Ishikawa (cell line): ENCODE results near the gene RNASEH2A.
A peak's percentile ranks its signal among the peaks of the same experiment; 100 is the strongest.

Source experiments
- CEBPB ChIP-seq: IDR thresholded peaks from 2 replicates; pipeline ENCODE4 v1.6.1; 2012
- CREB1 ChIP-seq: IDR thresholded peaks from 2 replicates; pipeline ENCODE4 v1.6.1; 2012; ENCODE audit warnings: low read depth
- EGR1 ChIP-seq: IDR thresholded peaks from 2 replicates; pipeline ENCODE4 v1.6.1; 2012
- EP300 ChIP-seq: IDR thresholded peaks from 2 replicates; pipeline ENCODE4 v1.6.1; 2012; ENCODE audit warnings: borderline replicate concordance
- FOXM1 ChIP-seq: IDR thresholded peaks from 2 replicates; pipeline ENCODE4 v1.6.1; 2012; ENCODE audit warnings: low read depth, borderline replicate concordance
- MAX ChIP-seq: IDR thresholded peaks from 2 replicates; pipeline ENCODE4 v1.6.1; 2012
- NFIC ChIP-seq: IDR thresholded peaks from 2 replicates; pipeline ENCODE4 v1.6.1; 2012
- RAD21 ChIP-seq: IDR thresholded peaks from 2 replicates; pipeline ENCODE4 v1.6.1; 2012; ENCODE audit warnings: low read depth
- TAF1 ChIP-seq: IDR thresholded peaks from 2 replicates; pipeline ENCODE4 v1.6.1; 2012; ENCODE audit warnings: low read depth, mild to moderate bottlenecking
- TCF12 ChIP-seq: IDR thresholded peaks from 2 replicates; pipeline ENCODE4 v1.6.1; 2012; ENCODE audit warnings: low read depth
- TEAD4 ChIP-seq: IDR thresholded peaks from 2 replicates; pipeline ENCODE4 v1.6.1; 2012
- YY1 ChIP-seq: IDR thresholded peaks from 2 replicates; pipeline ENCODE4 v1.6.1; 2012; ENCODE audit warnings: low read depth
- ZBTB7A ChIP-seq: IDR thresholded peaks from 2 replicates; pipeline ENCODE4 v1.6.1; 2012; ENCODE audit warnings: low read depth
- TF ChIP-seq, protein P1 (sequence below): IDR thresholded peaks from 2 replicates; pipeline ENCODE4 v1.6.1; 2012
- TF ChIP-seq, protein P2 (sequence below): IDR thresholded peaks from 2 replicates; pipeline ENCODE4 v1.6.1; 2012; ENCODE audit warnings: low read depth, mild to moderate bottlenecking

Gene RNASEH2A

DNA sequence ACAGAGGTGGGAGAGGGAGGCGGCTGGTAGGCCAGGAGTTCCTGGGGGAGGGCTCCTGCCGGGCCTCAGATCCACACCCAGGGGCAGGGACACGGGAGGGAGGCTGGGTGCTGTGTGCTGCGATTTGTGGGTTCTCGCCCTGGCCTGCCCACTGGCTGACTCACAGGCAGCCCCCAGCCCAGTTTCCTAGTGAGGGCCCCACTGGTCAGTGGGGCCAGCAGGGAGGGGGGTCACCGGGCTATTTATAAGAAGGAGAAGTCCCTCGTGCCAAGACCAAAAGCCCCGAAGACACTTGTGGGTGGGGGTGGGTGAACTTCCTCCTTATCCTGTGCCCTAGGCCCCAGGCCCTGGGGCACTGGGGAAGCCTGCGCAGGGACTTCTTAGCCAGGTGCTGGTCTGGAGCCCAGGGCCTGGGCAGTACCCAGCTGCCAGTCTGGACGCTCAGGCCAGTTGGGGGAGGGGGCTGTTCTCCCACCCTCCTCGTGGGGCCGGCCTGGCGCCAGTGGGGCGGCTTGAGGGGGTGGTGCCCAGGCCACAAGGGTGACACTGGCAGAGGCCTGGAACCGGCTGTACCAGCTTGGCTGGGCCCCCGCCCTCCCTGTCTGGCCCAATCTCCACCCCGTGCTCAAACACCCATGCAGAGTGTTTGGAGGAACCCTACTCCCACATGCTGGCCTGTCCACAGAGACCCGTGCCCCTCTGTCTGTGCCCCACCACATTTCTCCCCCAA lies 20.1 kb upstream of the RNASEH2A start:
- TF ChIP-seq RAD21, result no peak
- TF ChIP-seq TAF1, result 0 out of 2 replicates have a peak, but pooled peaks have one; percentile 33
- TF ChIP-seq, protein P1, sequence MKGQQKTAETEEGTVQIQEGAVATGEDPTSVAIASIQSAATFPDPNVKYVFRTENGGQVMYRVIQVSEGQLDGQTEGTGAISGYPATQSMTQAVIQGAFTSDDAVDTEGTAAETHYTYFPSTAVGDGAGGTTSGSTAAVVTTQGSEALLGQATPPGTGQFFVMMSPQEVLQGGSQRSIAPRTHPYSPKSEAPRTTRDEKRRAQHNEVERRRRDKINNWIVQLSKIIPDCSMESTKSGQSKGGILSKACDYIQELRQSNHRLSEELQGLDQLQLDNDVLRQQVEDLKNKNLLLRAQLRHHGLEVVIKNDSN, result 0 out of 2 replicates have a peak, but pooled peaks have one; percentile 24
- no peak for TF ChIP-seq CEBPB
- peak; percentile 89 for TF ChIP-seq TCF12
- no peak for TF ChIP-seq YY1
- TF ChIP-seq, protein P2, sequence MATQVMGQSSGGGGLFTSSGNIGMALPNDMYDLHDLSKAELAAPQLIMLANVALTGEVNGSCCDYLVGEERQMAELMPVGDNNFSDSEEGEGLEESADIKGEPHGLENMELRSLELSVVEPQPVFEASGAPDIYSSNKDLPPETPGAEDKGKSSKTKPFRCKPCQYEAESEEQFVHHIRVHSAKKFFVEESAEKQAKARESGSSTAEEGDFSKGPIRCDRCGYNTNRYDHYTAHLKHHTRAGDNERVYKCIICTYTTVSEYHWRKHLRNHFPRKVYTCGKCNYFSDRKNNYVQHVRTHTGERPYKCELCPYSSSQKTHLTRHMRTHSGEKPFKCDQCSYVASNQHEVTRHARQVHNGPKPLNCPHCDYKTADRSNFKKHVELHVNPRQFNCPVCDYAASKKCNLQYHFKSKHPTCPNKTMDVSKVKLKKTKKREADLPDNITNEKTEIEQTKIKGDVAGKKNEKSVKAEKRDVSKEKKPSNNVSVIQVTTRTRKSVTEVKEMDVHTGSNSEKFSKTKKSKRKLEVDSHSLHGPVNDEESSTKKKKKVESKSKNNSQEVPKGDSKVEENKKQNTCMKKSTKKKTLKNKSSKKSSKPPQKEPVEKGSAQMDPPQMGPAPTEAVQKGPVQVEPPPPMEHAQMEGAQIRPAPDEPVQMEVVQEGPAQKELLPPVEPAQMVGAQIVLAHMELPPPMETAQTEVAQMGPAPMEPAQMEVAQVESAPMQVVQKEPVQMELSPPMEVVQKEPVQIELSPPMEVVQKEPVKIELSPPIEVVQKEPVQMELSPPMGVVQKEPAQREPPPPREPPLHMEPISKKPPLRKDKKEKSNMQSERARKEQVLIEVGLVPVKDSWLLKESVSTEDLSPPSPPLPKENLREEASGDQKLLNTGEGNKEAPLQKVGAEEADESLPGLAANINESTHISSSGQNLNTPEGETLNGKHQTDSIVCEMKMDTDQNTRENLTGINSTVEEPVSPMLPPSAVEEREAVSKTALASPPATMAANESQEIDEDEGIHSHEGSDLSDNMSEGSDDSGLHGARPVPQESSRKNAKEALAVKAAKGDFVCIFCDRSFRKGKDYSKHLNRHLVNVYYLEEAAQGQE, result no peak
- peak; percentile 73 for TF ChIP-seq NFIC
- no peak for TF ChIP-seq FOXM1
- no peak for TF ChIP-seq CREB1
- peak; percentile 81 for TF ChIP-seq EP300
- TF ChIP-seq MAX, result peak; percentile 70
- TF ChIP-seq EGR1, result peak; percentile 60
- TF ChIP-seq TEAD4, result 0 out of 2 replicates have a peak, but pooled peaks have one; percentile 36
- TF ChIP-seq ZBTB7A, result peak; percentile 97

DNA sequence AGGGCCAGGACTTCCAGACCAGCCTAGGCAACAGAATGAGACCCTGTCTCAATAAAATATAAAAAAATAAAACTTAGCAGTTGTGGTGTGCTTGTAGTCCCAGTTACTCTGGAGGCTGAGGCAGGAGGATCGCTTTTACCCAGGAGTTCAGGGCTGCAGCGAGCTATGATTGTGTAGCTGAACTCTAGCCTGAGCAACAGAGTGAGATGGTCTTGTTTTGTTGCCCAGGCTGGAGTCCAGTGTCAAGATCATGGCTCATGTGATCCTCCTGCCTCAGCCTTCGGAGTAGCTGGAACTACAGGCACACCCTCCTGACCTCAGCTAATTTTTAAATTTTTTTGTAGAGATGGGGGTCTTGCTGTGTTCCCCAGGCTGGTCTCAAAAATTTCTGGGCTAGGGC lies 19.4 kb upstream of the RNASEH2A start:
- TF ChIP-seq TEAD4 (no peak), MAX (no peak), EP300 (no peak), EGR1 (no peak), CREB1 (no peak), YY1 (no peak), TAF1 (no peak)
- TF ChIP-seq, protein P2, result no peak

- TF ChIP-seq CREB1, result no peak
- no peak for TF ChIP-seq RAD21
- TF ChIP-seq TEAD4, result no peak
- TF ChIP-seq, protein P2, result no peak
- TF ChIP-seq FOXM1, result no peak
- TF ChIP-seq, protein P1, result no peak
- TF ChIP-seq MAX, result no peak
- TF ChIP-seq TAF1, result no peak
- TF ChIP-seq EGR1, result no peak
- no peak for TF ChIP-seq ZBTB7A
- no peak for TF ChIP-seq EP300
- TF ChIP-seq TCF12, result no peak
- TF ChIP-seq YY1, result no peak
- TF ChIP-seq CEBPB, result no peak
These were observed 18.9 kb upstream of the RNASEH2A start for GRCh38 chr19:12787458-12787857.
